ENCODE results near the gene CEP104. TPM values are rescaled to one million over a fixed set of nuclear protein-coding genes. Genes with fewer than 3 reads are reported as not detected.
A peak's percentile ranks its signal among the peaks of the same experiment; 100 is the strongest.

Gene CEP104
- total and polyA plus RNA-seq, 9 of the 15 experiments (the other 6 are each of a cell fraction or from before 2014, with no cell fraction given) = 11.2 to 63.4 (median 42.6) TPM

GRCh38 chr1:3886106-3886670 lies 29.2 kb upstream of the CEP104 start:
- no peak for TF ChIP-seq CHD1 (IDR thresholded peaks at IDR 0.05; ENCODE audit: low read length)
- TF ChIP-seq TAF7 (tag; IDR thresholded peaks at IDR 0.05) = no peak
- no peak for TF ChIP-seq NRF1 (conservative IDR thresholded peaks at IDR 0.05 in 1 of 2, IDR thresholded peaks at IDR 0.05 in 1 of 2)
- no peak for TF ChIP-seq RB1 (IDR thresholded peaks at IDR 0.05; ENCODE audit: low read depth)
- TF ChIP-seq FOS (IDR thresholded peaks at IDR 0.05; ENCODE audit: extremely low read depth, insufficient read length) = no peak
- no peak for TF ChIP-seq TRIM28 (IDR thresholded peaks at IDR 0.05)
- no peak for TF ChIP-seq RFX7 (CRISPR knock-in tag; IDR thresholded peaks at IDR 0.05)
- no TSS peak for BruUV-seq (replicated peaks)
- Histone ChIP-seq H3K4me1 (replicated peaks in 1 of 2; ENCODE audit: control insufficient read depth in 2 of 2, insufficient read depth in 2 of 2, low read length in 2 of 2) (peaks cover 0 to 4% of the 10 kb centered on the region in 2 experiments; a peak in 2 of 5 replicates), H3K9me3 (replicated peaks; ENCODE audit: control insufficient read depth, insufficient read depth, low read depth, low read length) (no peaks in the 10 kb centered on the region), H2AFZ (ENCODE audit: low read depth, low read length) (no peak overlapping the region), H3K4me2 (ENCODE audit: insufficient read depth, low read length) (no peak overlapping the region), H4K20me1 (replicated peaks; ENCODE audit: control insufficient read depth, insufficient read depth, low read length) (peaks cover 6% of the 10 kb centered on the region; the same call in 1 of the 2 replicates), H3K4me3 (no peak overlapping the region), H3K9me1 (ENCODE audit: control insufficient read depth, insufficient read depth, low read length) (no peaks in the 10 kb centered on the region), H3K79me2 (ENCODE audit: control insufficient read depth, insufficient read depth, low read length) (no peaks in the 10 kb centered on the region), H3K36me3 (ENCODE audit: control insufficient read depth, insufficient read depth, low read length) (peaks cover 69% of the 10 kb centered on the region), H3K9ac (ENCODE audit: insufficient read depth in 1 of 2, low read depth in 2 of 2, low read length in 2 of 2) (peak overlapping the region in 1 of 2 experiments; percentile 53; a peak in 1 of 4 replicates), H3K27ac (ENCODE audit: extremely low read depth, low read depth, low read length) (no peak overlapping the region), H3K27me3 (ENCODE audit: control insufficient read depth in 2 of 2, insufficient read depth in 2 of 2, low read length in 2 of 2) (no peaks in the 10 kb centered on the region)
- ATAC-seq (no peak), DNase-seq (ENCODE audit: extremely low read depth in 1 of 4, low spot score in 3 of 4) (no peak), FAIRE-seq (no peak)
- WGBS (ENCODE audit: insufficient coverage, low coverage, missing lambda C conversion rate) = 88% methylated on average over 15 of the region's 15 CpGs
- ChIA-PET POLR2A (interaction anchor here (0.7 to 2.8 kb wide), 6 partner anchors 10 to 1342 kb away, joined by 3 to 12 read pairs (median 3); partner anchors contain the start of gene C1orf174), CTCF (ENCODE audit: low intra/inter-chr PET ratio) (no interaction called here)
- in situ Hi-C loops (cut with MboI) = no loop called here
- intact Hi-C loops (cut with micrococcal nuclease) = no loop called here
